Daoy (cell line): ENCODE measurements around the gene BBIP1. TPM values are rescaled to one million over a fixed set of nuclear protein-coding genes. Genes with fewer than 3 reads are reported as not detected.

Source experiments
- DNase-seq: peaks from one replicate; pipeline ENCODE4 v3.0.0-alpha.2; 2015; ENCODE audit warnings: low read depth
- total RNA-seq: library from RNA; depleted of rRNA; stranded (reverse); fragments of >200 nt; shearing (Covaris generic); gene quantifications from 2 replicates; pipeline ENCODE4 v1.2.3, GENCODE V29; 2014; rRNA removed

The BBIP1 gene, protein sequence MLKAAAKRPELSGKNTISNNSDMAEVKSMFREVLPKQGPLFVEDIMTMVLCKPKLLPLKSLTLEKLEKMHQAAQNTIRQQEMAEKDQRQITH
- total RNA-seq = 13.2 and 14.2 TPM in 2 replicates

DNA sequence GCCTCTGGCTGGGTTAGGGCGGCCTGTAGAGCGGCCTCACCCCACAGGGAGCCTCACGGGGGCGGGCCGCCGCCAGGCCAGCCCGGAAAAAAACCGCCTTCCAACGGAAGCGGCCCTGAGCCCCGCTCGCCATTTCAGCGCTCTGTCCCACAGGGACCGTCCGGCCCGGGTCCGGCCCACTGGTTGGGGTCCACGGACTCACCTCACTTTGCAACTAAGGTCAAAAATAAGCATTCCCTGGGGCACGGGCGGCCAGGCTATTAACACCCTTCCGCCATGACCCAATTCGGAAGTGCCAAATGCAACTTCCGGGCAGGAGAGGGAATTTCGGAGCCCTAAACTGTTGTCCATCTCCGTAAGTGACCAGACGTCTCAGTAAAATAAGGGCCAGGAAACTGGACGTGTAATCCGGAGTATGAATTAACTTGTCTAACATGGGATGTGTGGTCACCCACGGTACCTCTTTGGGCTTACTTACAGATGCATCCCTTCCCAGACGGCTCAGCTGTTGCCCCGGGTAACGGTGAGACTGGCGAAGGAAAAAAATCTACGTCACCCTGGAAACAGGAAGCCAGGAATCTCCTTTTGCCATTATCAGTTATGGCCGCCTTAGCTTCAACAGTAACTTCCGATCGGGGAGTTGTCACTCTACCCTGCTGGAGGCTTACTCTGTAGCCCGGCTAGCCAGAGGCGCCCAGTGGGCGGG, at the start of gene BBIP1:
TSS of gene BBIP1 (minus strand) at position 538 of the 706 bp plus-strand sequence. CDS start 1,023 bp downstream, outside the sequence.
- peak; percentile 98 for DNase-seq

DNA sequence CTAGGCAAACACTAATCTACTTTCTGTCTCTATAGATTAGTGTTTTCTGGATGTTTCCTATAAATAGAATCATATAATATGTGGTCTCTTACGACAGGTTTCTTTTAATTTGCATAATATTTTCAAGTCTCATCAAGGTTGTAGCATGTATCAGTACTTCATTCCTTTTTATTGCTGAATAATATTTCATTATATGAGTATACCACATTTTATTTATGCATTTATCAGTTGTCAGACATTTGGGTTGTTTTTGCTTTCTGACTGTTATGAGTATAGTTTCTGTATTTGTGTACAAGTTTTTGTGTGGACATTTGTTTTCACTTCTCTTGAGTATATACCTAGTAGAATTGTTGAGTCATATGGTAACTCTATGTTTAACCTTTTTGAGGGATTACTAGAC, 48.7 kb upstream of the BBIP1 start:
- DNase-seq = no peak

- no peak for DNase-seq
Measured at GRCh38 chr10:110967009-110967630, 48.1 kb upstream of the BBIP1 start.

DNA sequence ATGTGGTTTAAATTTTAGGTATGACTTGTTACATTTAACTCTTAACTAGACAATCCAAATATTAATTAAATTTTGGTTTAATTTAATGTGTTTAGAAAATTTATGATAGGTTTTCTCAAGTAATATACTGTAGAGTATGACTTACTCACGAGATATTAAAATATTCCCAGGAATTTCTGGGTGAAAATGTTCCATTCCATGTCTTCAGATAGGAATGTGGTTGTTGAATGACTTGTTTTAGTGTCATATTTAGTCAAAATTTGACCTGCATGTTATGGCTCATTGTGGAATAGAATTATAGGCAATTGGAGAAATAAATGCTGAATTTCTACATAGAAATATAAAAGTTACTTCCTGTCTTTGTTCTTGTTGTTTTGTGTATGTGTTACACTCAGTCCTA, 47.2 kb upstream of the BBIP1 start:
- DNase-seq = no peak

DNA sequence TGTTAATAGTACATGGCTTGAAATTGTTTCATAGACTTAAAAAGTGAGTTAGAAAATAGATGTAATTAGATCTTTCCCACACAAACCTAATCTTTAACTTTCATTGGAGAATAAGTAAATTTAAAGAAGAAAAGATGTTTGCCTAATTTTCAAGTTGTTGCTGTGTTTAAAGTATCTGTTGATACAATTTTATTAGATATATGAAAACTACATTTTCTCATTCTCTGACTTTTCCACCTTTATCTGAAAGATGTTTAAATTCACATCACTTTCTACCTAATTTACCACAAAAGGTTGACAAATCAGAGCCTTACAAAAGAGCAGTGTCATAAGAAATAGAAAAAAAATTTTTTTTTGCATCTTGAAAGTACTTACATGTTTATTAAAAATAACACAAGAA, 46.2 kb upstream of the BBIP1 start:
- no peak for DNase-seq

- DNase-seq = no peak
Measured at GRCh38 chr10:110964681-110965080, 45.7 kb upstream of the BBIP1 start.

DNA sequence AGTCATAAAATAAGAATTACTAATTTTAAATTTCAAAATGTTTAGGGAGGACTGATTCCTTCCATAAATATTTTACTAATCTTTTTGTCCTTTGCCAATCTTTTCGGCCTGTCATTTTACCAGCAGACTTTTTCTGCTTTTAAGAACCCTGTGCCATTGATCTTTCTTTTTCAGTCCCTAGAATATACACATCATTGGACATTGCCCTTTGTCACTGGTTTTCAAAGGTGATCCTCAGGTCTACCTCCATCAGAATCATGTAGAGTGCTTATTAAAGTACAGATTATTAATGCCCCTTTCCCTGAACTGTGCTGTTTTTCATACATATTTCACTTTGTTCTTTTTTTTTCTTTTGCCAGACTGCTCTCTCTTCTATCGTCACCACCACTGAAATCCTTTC, 44.2 kb upstream of the BBIP1 start:
- DNase-seq = no peak

GRCh38 chr10:110962443-110962842, 43.5 kb upstream of the BBIP1 start:
- no peak for DNase-seq

- no peak for DNase-seq
Measured at GRCh38 chr10:110960333-110960712, 41.3 kb upstream of the BBIP1 start.

GRCh38 chr10:110959379-110960332, 40.7 kb upstream of the BBIP1 start:
- DNase-seq = no peak

- no peak for DNase-seq
Measured at GRCh38 chr10:110957606-110958005, 38.6 kb upstream of the BBIP1 start.

DNA sequence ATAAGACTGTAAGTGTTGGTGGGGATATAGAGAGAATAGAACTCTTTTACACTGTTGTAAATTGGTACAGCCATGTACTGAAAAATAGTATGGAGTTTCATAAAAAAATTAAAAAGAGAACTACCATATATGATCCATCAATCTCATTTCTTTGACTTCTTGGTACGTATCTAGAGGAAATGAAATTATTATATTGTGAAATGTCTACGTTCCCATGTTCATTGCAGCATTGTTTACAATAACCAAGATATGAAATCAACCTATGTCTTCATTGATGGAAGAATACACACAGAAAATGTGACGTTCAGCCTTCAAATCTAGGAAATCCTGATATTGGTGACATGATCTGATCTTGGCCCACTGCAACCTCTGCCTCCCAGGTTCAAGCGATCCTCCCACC, 32.4 kb upstream of the BBIP1 start:
- no peak for DNase-seq

DNA sequence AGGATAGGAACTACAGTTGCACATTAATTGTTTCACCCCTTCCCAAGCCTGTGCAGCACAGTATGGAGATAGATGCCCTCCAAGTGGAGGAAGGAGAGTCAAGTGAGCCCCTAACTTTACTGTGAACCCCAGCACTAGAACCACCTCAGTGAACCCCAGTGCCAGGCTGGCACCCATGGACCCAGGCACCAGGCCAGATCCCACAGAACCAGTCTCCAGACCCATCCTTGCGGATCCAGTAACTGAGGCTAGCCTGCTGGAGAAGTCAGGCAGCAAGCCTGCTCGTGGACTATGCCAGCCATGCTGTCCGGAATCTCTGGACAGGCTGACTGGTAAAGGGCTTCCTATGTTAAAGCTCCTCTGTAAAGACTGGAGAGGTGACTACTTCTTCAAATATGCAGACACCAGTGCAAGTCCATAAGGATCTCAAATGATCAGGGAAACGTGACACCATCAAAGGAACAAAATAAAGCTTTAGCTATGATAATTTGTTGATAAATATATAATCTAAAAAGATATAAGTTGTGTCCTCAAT, 28.1 kb upstream of the BBIP1 start:
- no peak for DNase-seq

GRCh38 chr10:110946496-110946895, 27.5 kb upstream of the BBIP1 start:
- DNase-seq = no peak

GRCh38 chr10:110944792-110945396, 25.9 kb upstream of the BBIP1 start:
- DNase-seq = no peak

- no peak for DNase-seq
Measured at GRCh38 chr10:110939419-110939818, 20.4 kb upstream of the BBIP1 start.

DNA sequence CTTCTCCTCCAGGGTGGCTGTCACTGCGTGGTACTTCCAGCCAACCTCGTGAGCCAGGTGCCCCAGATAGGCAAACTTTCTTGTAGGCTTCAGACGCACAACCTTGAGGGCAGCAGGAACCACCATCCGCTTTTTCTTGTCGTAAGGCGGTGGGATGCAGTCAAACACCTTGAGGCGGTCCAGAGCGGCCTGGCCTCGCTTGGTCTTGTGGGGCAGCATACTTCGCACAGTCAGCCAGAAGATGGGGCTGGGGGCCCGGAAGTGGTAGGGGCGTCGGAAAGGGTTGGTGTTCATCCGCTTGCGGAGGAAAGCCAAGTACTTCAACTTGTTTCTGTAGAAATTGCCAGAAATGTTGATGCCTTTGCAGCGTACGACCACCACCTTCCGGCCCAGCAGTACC, 17.8 kb upstream of the BBIP1 start:
- no peak for DNase-seq

DNA sequence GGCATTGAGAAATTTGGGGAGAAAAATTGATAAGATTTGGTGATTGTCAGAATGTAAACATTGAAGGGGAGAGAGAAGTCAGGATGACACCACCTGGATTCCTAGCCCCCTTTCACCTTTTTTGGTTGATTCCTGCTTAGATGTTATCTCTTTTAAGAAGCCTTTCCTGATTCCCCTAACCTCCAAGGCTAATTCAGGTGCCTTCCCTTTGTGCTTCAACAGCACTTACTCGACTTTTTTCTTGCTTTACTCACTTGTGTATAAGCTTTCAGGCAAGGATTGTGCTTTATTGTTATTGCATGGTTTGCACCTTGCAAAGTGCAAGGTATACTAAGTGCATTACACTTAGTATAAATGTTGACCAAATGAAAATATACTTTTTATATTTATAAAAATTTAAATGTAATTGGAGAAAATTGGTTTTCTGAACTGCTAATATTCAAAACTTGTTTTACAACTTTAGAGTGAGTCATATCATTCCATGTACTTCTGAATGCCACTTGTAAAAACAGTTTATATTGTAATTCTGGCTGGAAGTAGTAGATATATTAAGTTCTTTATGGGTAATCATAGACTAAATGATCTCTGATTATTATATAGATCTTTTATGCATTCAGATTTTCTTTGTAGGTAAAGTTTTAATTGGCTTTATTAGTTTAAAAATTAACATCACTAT, 13.7 kb upstream of the BBIP1 start:
- no peak for DNase-seq

GRCh38 chr10:110931769-110932381, 12.9 kb upstream of the BBIP1 start:
- DNase-seq = no peak

DNA sequence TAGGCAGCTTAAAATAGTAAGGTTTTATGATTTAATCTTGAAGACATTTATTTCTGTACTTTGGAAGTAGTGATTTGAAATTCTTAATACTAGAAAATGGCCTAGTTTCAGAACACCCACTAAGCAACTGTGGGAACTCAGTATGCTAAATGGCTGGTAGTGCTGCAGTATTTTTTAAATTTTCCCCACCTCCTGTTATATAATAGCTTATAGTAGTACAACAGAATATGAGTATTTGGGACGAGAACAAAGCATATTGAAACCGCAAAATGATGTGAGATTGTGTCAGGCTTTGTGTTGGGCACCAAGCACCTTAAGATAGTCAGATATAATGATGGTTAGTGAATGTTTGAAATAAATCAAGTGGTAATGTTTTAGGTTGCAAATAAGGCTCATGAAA, 8.5 kb upstream of the BBIP1 start:
- DNase-seq = no peak
